ENCODE data around the gene ZNF319.

ZNF319 gene

GRCh38 chr16:57977418-57978069, 22.9 kb downstream of the ZNF319 start:
- no peak for DNase-seq (ENCODE audit: low read depth in 2 of 2)

- DNase-seq (ENCODE audit: low read depth in 2 of 2) = no peak
Observed at GRCh38 chr16:57976331-57976796, 24.1 kb downstream of the ZNF319 start.

GRCh38 chr16:57972306-57972705, 28.2 kb downstream of the ZNF319 start:
- DNase-seq (ENCODE audit: low read depth in 2 of 2) = no peak

- DNase-seq (ENCODE audit: low read depth in 2 of 2) = no peak
Observed at GRCh38 chr16:57971848-57972247, 28.6 kb downstream of the ZNF319 start.

- DNase-seq (ENCODE audit: low read depth in 2 of 2) = no peak
Observed at GRCh38 chr16:57970970-57971369, 29.5 kb downstream of the ZNF319 start, which contains the start of gene CNGB1. Gene CNGB1, minus strand, starts transcription at chr16:57971128. Its CDS starts 3,842 bp downstream, at chr16:57967286.

GRCh38 chr16:57970319-57970718, 30.2 kb downstream of the ZNF319 start:
- no peak for DNase-seq (ENCODE audit: low read depth in 2 of 2)

- DNase-seq (ENCODE audit: low read depth in 2 of 2) = no peak
Observed at GRCh38 chr16:57969451-57970123, 30.9 kb downstream of the ZNF319 start.

- no peak for DNase-seq (ENCODE audit: low read depth in 2 of 2)
Observed at GRCh38 chr16:57967916-57968315, 32.6 kb downstream of the ZNF319 start.

- no peak for DNase-seq (ENCODE audit: low read depth in 2 of 2)
Observed at GRCh38 chr16:57966986-57967385, 33.5 kb downstream of the ZNF319 start.

- no peak for DNase-seq (ENCODE audit: low read depth in 2 of 2)
Observed at GRCh38 chr16:57966204-57966771, 34.2 kb downstream of the ZNF319 start.

- DNase-seq (ENCODE audit: low read depth in 2 of 2) = no peak
Observed at GRCh38 chr16:57964157-57964700, 36.2 kb downstream of the ZNF319 start.

- DNase-seq (ENCODE audit: low read depth in 2 of 2) = no peak
Observed at GRCh38 chr16:57962756-57963155, 37.7 kb downstream of the ZNF319 start.

GRCh38 chr16:57962046-57962445, 38.4 kb downstream of the ZNF319 start:
- DNase-seq (ENCODE audit: low read depth in 2 of 2) = no peak

GRCh38 chr16:57961538-57961937, 38.9 kb downstream of the ZNF319 start:
- DNase-seq (ENCODE audit: low read depth in 2 of 2) = no peak

GRCh38 chr16:57960826-57961472, 39.5 kb downstream of the ZNF319 start:
- DNase-seq (ENCODE audit: low read depth in 2 of 2) = no peak

GRCh38 chr16:57960310-57960709, 40.2 kb downstream of the ZNF319 start:
- DNase-seq (ENCODE audit: low read depth in 2 of 2) = no peak

- DNase-seq (ENCODE audit: low read depth in 2 of 2) = no peak
Observed at GRCh38 chr16:57959804-57960203, 40.7 kb downstream of the ZNF319 start.

GRCh38 chr16:57959121-57959520, 41.4 kb downstream of the ZNF319 start:
- no peak for DNase-seq (ENCODE audit: low read depth in 2 of 2)

- DNase-seq (ENCODE audit: low read depth in 2 of 2) = no peak
Observed at GRCh38 chr16:57958544-57958943, 41.9 kb downstream of the ZNF319 start.

- DNase-seq (ENCODE audit: low read depth in 2 of 2) = no peak
Observed at GRCh38 chr16:57957673-57958392, 42.6 kb downstream of the ZNF319 start.

- DNase-seq (ENCODE audit: low read depth in 2 of 2) = no peak
Observed at GRCh38 chr16:57956924-57957672, 43.4 kb downstream of the ZNF319 start.

Measured in activated CD8-positive, alpha-beta memory T cell treated with anti-CD3 and anti-CD28 coated beads for 4 hours (primary cell).